ENCODE measurements around the gene MOG.
"Not testable (repeated sequence)": the region's sequence is repeated elsewhere in the genome, so short reads cannot be mapped to it uniquely, and the experiment has no call there.

DNA sequence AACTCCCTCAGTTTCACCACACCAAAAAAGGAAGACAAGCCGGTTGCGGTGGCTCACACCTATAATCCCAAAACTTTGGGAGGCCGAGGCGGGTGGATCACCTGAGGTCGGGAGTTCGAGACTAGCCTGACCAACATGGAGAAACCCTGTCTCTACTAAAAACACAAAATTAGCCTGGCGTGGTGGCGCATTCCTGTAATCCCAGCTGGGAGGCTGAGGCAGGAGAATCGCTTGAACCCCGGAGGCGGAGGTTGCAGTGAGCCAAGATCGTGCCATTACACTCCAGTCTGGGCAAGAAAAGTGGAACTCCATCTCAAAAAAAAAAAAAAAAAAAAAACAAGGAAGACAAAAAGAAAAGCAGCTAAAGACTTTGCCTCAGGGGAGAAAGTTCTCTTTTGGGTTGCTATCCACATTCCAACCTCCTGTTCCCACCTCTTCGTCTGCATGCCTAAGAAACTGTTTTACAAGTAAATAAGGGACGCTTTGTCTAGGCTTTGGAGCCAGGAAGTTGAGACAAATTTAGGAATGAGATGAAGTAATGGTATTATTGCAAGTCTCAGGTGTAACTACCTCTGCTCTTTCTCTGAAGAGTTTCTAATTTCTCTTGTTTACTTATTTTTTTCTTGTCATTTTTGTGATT, 4.7 kb downstream of the MOG start:
- TF ChIP-seq, protein P1, sequence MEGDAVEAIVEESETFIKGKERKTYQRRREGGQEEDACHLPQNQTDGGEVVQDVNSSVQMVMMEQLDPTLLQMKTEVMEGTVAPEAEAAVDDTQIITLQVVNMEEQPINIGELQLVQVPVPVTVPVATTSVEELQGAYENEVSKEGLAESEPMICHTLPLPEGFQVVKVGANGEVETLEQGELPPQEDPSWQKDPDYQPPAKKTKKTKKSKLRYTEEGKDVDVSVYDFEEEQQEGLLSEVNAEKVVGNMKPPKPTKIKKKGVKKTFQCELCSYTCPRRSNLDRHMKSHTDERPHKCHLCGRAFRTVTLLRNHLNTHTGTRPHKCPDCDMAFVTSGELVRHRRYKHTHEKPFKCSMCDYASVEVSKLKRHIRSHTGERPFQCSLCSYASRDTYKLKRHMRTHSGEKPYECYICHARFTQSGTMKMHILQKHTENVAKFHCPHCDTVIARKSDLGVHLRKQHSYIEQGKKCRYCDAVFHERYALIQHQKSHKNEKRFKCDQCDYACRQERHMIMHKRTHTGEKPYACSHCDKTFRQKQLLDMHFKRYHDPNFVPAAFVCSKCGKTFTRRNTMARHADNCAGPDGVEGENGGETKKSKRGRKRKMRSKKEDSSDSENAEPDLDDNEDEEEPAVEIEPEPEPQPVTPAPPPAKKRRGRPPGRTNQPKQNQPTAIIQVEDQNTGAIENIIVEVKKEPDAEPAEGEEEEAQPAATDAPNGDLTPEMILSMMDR (IDR thresholded peaks at IDR 0.05), result not testable (repeated sequence)
- not testable (repeated sequence) for TF ChIP-seq POLR2A (IDR thresholded peaks at IDR 0.05)
